Hepatocyte (in vitro differentiated cells): ENCODE results near the gene MEF2B. TPM values are rescaled to one million over a fixed set of nuclear protein-coding genes. Genes with fewer than 3 reads are reported as not detected.

Experiments used
- DNase-seq: peaks from one replicate; pipeline ENCODE4 v3.0.0-alpha.2; 2016; ENCODE audit warnings: low spot score
- H2AFZ ChIP-seq: fragments of 200-600 bp; sonication (generic); 2 replicates; pipeline ENCODE4 v1.6.0; 2016; ENCODE audit warnings: antibody characterized with exemption, mild to moderate bottlenecking
- H3K27ac ChIP-seq: fragments of 200-600 bp; sonication (generic); 2 replicates; pipeline ENCODE4 v1.5.1; 2016; ENCODE audit warnings: mild to moderate bottlenecking
- H3K27me3 ChIP-seq: fragments of 200-600 bp; sonication (generic); 2 replicates; pipeline ENCODE4 v1.6.1; 2016
- H3K36me3 ChIP-seq: fragments of 200-600 bp; sonication (generic); replicated peaks from 2 replicates; pipeline ENCODE4 v1.5.1; 2016; ENCODE audit warnings: low read depth; ENCODE audit not compliant: insufficient read depth
- H3K4me1 ChIP-seq: fragments of 200-600 bp; sonication (generic); 2 replicates; pipeline ENCODE4 v1.5.1; 2016; ENCODE audit warnings: mild to moderate bottlenecking, moderate library complexity; ENCODE audit not compliant: insufficient read depth
- H3K4me2 ChIP-seq: fragments of 200-600 bp; sonication (generic); 2 replicates; pipeline ENCODE4 v1.6.0; 2016
- H3K4me3 ChIP-seq: fragments of 200-600 bp; sonication (generic); 2 replicates; pipeline ENCODE4 v1.5.1; 2016; ENCODE audit warnings: mild to moderate bottlenecking
- H3K79me2 ChIP-seq: fragments of 200-600 bp; sonication (generic); 2 replicates; pipeline ENCODE4 v1.6.0; 2017; ENCODE audit warnings: mild to moderate bottlenecking
- H3K9me2 ChIP-seq: fragments of 200-600 bp; sonication (generic); replicated peaks from 2 replicates; pipeline ENCODE4 v1.6.0; 2017; ENCODE audit warnings: mild to moderate bottlenecking; ENCODE audit not compliant: insufficient read depth
- H3K9me3 ChIP-seq: fragments of 200-600 bp; sonication (generic); 2 replicates; pipeline ENCODE4 v1.5.1; 2016; ENCODE audit warnings: low read depth, mild to moderate bottlenecking
- H4K20me1 ChIP-seq: fragments of 200-600 bp; sonication (generic); 2 replicates; pipeline ENCODE4 v1.6.0; 2016; ENCODE audit warnings: mild to moderate bottlenecking; ENCODE audit not compliant: insufficient read depth, poor library complexity, severe bottlenecking
- CTCF ChIP-seq: fragments of 200-600 bp; sonication (generic); IDR thresholded peaks from 2 replicates; pipeline ENCODE4 v1.5.1; 2016; ENCODE audit warnings: antibody characterized with exemption, mild to moderate bottlenecking; ENCODE audit not compliant: poor library complexity
- EZH2 ChIP-seq: fragments of 200-600 bp; sonication (generic); IDR thresholded peaks from 2 replicates; pipeline ENCODE4 v1.6.1; 2016; ENCODE audit warnings: antibody characterized with exemption, mild to moderate bottlenecking, borderline replicate concordance
- EZH2phosphoT487 ChIP-seq: fragments of 200-600 bp; sonication (generic); IDR thresholded peaks from one replicate; pipeline ENCODE4 v1.6.1; 2018; ENCODE audit warnings: antibody characterized with exemption, mild to moderate bottlenecking, low read depth, moderate library complexity; ENCODE audit not compliant: unreplicated experiment, severe bottlenecking
- WGBS: methylation state at CpG from one replicate; pipeline ENCODE4 v1.1.6; 2016; ENCODE audit warnings: low lambda C conversion rate; ENCODE audit errors: missing lambda C conversion rate; 5-methylcytosine and 5-hydroxymethylcytosine counted together
- polyA plus RNA-seq: library from polyadenylated mRNA; unstranded; fragments of >200 nt; fragmentation: Nextera tagmentation; extraction: Ambion mirVana; gene quantifications from 2 replicates; pipeline ENCODE4 v1.2.1, GENCODE V29; 2016
- total RNA-seq: library from RNA; depleted of rRNA; stranded (reverse); fragments of >200 nt; gene quantifications from 2 replicates; pipeline ENCODE4 v1.2.3, GENCODE V29; 2014

The MEF2B gene
- total and polyA plus RNA-seq, 2 experiments from 2014 or later = 0.70 to 2.6 TPM

- H3K79me2 ChIP-seq = peaks cover 8% of the 10 kb centered on the region
- H4K20me1 ChIP-seq = no peaks in the 10 kb centered on the region
- H3K4me3 ChIP-seq = no peak overlapping the region
- H3K27ac ChIP-seq = no peak overlapping the region
- peaks cover 8% of the 10 kb centered on the region for H3K4me1 ChIP-seq
- 92% methylated on average over 6 of the region's 6 CpGs for WGBS
- H3K27me3 ChIP-seq = no peaks in the 10 kb centered on the region
- no peak for TF ChIP-seq EZH2phosphoT487
- no peak for TF ChIP-seq EZH2
- TF ChIP-seq CTCF = no peak
- no peaks in the 10 kb centered on the region for H3K9me2 ChIP-seq
- no peaks in the 10 kb centered on the region for H3K9me3 ChIP-seq
- DNase-seq = no peak
- no peak overlapping the region for H3K4me2 ChIP-seq
- no peaks in the 10 kb centered on the region for H3K36me3 ChIP-seq
- no peak overlapping the region for H2AFZ ChIP-seq
Observed at GRCh38 chr19:19133985-19134384, 36.1 kb downstream of the MEF2B start.

GRCh38 chr19:19132912-19133311 lies 37.2 kb downstream of the MEF2B start:
- DNase-seq = no peak
- peaks cover 7% of the 10 kb centered on the region for H3K79me2 ChIP-seq
- peaks cover 8% of the 10 kb centered on the region for H3K4me1 ChIP-seq
- no peaks in the 10 kb centered on the region for H3K9me2 ChIP-seq
- H2AFZ ChIP-seq = no peak overlapping the region
- WGBS = 97% methylated on average over 12 of the region's 12 CpGs
- no peaks in the 10 kb centered on the region for H4K20me1 ChIP-seq
- no peak overlapping the region for H3K4me3 ChIP-seq
- no peak overlapping the region for H3K27ac ChIP-seq
- no peak overlapping the region for H3K4me2 ChIP-seq
- H3K36me3 ChIP-seq = no peaks in the 10 kb centered on the region
- TF ChIP-seq CTCF (no peak), EZH2 (no peak), EZH2phosphoT487 (no peak)
- H3K9me3 ChIP-seq = no peaks in the 10 kb centered on the region
- H3K27me3 ChIP-seq = no peaks in the 10 kb centered on the region

GRCh38 chr19:19131989-19132388 lies 38.1 kb downstream of the MEF2B start:
- Histone ChIP-seq H3K27me3 (no peaks in the 10 kb centered on the region), H3K9me2 (no peaks in the 10 kb centered on the region), H3K36me3 (no peaks in the 10 kb centered on the region), H3K79me2 (peaks cover under 1% of the 10 kb centered on the region), H3K4me2 (no peak overlapping the region), H2AFZ (no peak overlapping the region), H3K9me3 (no peaks in the 10 kb centered on the region), H4K20me1 (no peaks in the 10 kb centered on the region), H3K4me3 (no peak overlapping the region), H3K27ac (no peak overlapping the region), H3K4me1 (peaks cover under 1% of the 10 kb centered on the region)
- TF ChIP-seq EZH2phosphoT487 = no peak
- TF ChIP-seq CTCF = no peak
- no peak for TF ChIP-seq EZH2
- DNase-seq = no peak
- 70% methylated on average over 3 of the region's 3 CpGs for WGBS

DNA sequence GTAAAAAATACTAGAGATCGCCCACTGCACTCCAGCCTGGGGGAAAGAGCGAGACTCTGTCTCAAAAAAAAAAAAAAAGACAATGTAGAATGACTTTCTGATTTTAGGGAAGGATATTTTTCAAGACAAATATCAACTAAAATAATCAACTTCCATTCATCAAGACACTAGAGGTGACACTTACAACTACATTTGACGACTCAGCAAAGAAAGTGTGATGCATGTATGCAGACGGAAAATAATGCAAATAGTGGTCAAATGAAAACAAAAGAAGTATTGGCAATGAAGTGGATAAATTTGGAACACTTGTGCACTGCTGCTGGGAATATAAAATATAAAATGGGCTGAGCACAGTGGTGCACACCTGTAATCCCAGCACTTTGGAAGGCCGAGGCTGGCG lies 44.0 kb downstream of the MEF2B start:
- H3K9me3 ChIP-seq = peaks cover 5% of the 10 kb centered on the region

More for the DNA sequence above, 44.0 kb downstream of the MEF2B start:
- H3K4me1 ChIP-seq = no peaks in the 10 kb centered on the region
- WGBS = 99% methylated on average over 6 of the region's 6 CpGs
- no peaks in the 10 kb centered on the region for H4K20me1 ChIP-seq
- H3K27ac ChIP-seq = no peak overlapping the region
- no peak overlapping the region for H2AFZ ChIP-seq
- no peaks in the 10 kb centered on the region for H3K36me3 ChIP-seq
- no peaks in the 10 kb centered on the region for H3K9me2 ChIP-seq
- no peaks in the 10 kb centered on the region for H3K79me2 ChIP-seq
- TF ChIP-seq EZH2phosphoT487 (no peak), EZH2 (no peak), CTCF (no peak)
- no peak overlapping the region for H3K4me2 ChIP-seq
- H3K27me3 ChIP-seq = no peaks in the 10 kb centered on the region
- DNase-seq = no peak
- no peak overlapping the region for H3K4me3 ChIP-seq
